WI38 (cell line): ENCODE results near the gene PRR5L.

Experiments used
- H3K4me3 ChIP-seq: 2 replicates; pipeline ENCODE4 v1.5.1; 2011; ENCODE audit warnings: low read depth, mild to moderate bottlenecking, control low read depth, low read length
- TF ChIP-seq, protein P1 (sequence below): IDR thresholded peaks from 2 replicates; pipeline ENCODE4 v1.5.1; 2012; ENCODE audit warnings: low read depth, mild to moderate bottlenecking, control low read depth, low read length

PRR5L gene

DNA sequence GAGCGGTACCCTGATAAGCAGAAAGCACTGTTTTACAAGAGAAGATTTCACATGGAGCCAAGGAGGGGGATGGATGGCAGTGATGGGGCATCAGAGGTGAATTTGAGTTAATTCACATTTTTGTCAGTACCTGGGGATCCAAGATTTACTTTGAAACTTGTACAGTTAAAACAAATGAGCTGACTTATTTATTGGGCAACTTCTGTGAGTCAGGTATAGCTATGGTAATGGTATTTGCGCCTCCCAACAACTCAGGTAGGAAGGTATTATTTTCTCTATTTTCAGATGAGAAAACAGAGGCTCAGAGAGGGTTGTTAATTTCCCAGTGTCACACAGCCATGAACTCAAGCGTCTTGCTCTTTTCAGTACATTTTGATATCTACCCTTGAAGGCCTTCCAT is 83.6 kb downstream of the PRR5L start:
- no peak overlapping the region for H3K4me3 ChIP-seq
- TF ChIP-seq, protein P1, sequence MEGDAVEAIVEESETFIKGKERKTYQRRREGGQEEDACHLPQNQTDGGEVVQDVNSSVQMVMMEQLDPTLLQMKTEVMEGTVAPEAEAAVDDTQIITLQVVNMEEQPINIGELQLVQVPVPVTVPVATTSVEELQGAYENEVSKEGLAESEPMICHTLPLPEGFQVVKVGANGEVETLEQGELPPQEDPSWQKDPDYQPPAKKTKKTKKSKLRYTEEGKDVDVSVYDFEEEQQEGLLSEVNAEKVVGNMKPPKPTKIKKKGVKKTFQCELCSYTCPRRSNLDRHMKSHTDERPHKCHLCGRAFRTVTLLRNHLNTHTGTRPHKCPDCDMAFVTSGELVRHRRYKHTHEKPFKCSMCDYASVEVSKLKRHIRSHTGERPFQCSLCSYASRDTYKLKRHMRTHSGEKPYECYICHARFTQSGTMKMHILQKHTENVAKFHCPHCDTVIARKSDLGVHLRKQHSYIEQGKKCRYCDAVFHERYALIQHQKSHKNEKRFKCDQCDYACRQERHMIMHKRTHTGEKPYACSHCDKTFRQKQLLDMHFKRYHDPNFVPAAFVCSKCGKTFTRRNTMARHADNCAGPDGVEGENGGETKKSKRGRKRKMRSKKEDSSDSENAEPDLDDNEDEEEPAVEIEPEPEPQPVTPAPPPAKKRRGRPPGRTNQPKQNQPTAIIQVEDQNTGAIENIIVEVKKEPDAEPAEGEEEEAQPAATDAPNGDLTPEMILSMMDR: no peak

DNA sequence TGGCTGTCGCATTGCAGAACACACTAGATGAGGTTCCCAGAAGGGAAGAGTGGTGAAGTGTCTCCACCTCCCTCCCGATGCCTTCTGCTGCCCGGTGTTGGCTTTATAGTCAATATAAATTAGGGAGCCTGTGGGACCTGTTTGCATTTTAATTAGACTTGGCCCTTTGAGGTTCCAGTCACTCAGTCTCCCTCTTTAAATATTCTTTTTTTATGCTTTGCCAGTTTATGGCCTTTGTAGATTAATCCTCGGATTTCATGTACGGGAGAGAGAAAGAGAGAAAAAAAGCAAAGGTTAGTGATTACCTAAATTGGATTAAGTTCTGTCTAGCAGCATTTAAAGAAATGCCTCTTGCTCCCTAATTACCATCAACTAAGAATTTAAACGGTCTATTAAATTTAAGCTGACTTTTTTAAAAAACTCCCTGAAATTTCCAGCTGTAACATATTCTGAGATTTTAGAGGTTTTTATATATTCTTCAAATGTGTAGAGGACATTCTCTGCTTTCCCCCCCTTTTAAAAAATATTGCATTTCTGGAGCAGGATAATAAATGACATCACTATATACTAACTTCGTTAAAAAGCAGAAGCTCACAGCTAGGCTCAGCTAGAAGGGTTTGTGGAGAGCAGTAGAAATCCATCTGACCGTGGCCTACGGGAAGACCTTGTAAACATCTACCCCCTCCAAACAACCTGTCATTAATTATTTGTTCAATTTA is 84.4 kb downstream of the PRR5L start:
- TF ChIP-seq, protein P1: no peak
- no peak overlapping the region for H3K4me3 ChIP-seq

DNA sequence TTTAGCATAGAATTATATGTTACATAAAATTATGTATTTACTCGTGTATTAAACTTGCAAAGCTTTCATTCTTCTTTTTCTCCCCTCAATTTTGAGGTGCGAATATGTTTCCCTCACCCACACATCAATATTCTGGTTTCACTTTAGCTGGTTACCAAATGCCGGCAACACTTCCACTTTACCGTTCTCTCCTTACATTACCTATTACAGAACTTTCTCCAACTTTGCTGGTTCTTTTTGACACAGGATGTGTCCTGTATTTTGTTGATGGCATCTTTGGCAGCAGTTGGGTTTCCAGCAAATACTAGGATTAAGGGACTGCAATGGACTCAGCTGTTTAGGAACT is 84.9 kb downstream of the PRR5L start:
- TF ChIP-seq, protein P1: no peak
- no peak overlapping the region for H3K4me3 ChIP-seq

DNA sequence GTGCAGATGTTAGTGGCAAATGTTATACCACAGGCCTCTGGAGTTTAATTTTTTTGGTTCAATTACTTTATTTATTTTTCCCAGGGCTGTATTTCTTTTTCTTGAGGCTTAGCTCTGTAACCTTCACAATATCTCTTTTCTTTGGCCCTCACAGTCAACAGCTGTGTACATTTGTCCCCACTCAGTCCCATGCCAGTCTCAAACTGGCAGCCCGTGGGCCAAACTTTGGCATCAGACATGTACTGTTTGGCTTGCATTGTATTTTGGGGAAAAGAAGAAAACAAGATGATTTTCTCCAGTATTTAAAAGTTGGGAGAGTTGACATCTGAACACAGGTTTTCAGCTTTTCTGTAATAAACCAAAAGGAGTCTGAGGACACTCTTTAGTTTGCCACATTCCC is 87.1 kb downstream of the PRR5L start:
- TF ChIP-seq, protein P1: no peak
- no peak overlapping the region for H3K4me3 ChIP-seq

DNA sequence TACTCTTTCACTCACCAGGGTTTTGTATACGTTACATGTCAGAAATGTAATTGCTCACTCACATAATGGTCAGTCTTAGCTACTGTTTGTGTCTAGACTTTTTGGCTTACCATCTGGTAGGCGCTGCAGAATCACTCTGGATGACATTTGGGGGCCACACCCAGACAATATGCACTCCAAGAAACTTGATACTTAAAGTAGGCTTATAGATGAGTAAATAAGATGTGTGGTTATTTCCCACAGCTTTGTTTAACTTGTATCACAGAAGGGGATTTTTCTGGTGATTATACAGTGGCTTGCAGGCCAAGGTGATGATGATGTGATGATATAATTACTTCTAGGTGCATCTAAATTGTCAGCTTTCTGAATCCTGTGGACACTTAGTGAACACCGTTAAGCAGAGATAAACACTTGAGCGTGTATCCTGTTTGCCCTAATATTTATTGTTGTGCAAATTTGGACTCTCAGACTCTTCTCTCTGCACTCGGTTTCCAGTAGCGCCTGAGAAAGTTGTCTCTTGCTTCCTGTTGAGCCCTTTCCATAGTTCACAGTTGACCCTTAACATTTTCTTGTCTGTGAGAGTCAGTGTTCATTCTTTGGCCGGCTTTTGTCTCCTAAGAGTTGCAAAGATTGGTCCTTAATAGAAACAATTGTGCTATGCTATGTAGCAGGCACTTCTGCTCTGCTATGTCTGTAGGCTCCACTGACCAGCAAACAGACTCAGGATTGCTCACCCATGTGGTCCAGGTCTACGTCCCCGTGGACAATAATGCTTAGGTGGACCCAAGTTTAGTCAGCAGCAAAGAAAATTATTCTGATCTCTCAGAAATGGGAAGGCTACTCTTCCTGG is 89.3 kb downstream of the PRR5L start:
- TF ChIP-seq, protein P1: no peak
- no peak overlapping the region for H3K4me3 ChIP-seq

DNA sequence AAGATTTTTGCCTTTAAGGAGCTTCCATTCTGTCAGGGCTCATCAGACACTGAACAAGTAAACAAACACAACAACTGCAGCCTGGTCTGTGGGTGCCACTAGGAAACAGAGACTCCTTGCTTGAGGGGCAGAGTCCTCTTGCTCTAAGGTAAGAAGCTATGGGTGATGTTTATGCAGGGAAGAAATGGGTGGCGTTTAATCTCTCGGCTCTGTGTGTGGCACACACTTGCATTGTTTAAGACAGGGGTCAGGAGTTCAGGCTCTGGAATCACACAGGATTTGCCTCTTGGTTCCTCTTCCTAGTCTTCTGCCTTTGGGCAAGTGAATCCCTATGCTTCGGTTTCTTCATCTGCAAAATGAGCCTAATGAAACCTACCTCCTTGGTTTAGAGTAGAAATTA is 90.3 kb downstream of the PRR5L start:
- no peak overlapping the region for H3K4me3 ChIP-seq
- TF ChIP-seq, protein P1: no peak

DNA sequence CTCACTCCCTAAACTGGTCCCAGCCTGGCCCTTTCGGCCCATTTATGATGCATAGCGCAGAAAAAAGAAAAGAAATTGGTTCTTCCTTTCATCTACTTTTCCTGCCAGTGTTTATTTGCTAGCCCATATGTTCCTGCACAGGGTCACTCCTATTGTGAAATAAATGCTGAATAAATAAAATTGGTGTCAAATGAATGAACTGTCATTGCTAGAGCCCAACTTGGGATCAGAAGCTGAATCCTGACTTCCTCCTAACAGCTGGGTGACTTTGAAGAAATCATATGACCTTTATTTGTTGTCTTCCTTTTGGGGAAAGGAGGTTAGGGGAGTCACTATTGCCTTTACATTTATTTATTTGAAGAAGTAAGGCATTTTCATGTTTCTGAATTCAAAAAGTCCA is 92.0 kb downstream of the PRR5L start:
- H3K4me3 ChIP-seq: no peak overlapping the region
- TF ChIP-seq, protein P1: no peak
